Measurements from ENCODE around the gene CLMN. TPM values are rescaled to one million over a fixed set of nuclear protein-coding genes. Genes with fewer than 3 reads are reported as not detected.

The CLMN gene
- total RNA-seq, 1 experiment from 2014 or later = 111 TPM

GRCh38 chr14:95262511-95262891, 57.2 kb downstream of the CLMN start:
- TF ChIP-seq CTCF (IDR thresholded peaks at IDR 0.05; ENCODE audit: unreplicated experiment) = no peak
- Mint-ChIP-seq H3K4me1 (ENCODE audit: low read depth, unreplicated experiment) (peaks cover 36% of the 10 kb centered on the region), H3K36me3 (ENCODE audit: insufficient read depth, unreplicated experiment) (peaks cover 17% of the 10 kb centered on the region), H3K27me3 (ENCODE audit: unreplicated experiment) (no peaks in the 10 kb centered on the region), H3K27ac (ENCODE audit: unreplicated experiment) (peak overlapping the region; percentile 63), H3K4me3 (ENCODE audit: low read depth, unreplicated experiment) (no peak overlapping the region), H3K9me3 (ENCODE audit: low read depth, unreplicated experiment) (no peaks in the 10 kb centered on the region)
- no peak for DNase-seq
- CTCF ChIA-PET = no interaction called here
- BruUV-seq (replicated peaks) = no TSS peak
- intact Hi-C loops (cut with micrococcal nuclease; ENCODE audit: unreplicated experiment) = no loop called here

GRCh38 chr14:95261616-95262510, 57.8 kb downstream of the CLMN start:
- intact Hi-C loops (cut with micrococcal nuclease; ENCODE audit: unreplicated experiment) = no loop called here
- TF ChIP-seq CTCF (IDR thresholded peaks at IDR 0.05; ENCODE audit: unreplicated experiment) = no peak
- peaks cover 31% of the 10 kb centered on the region for H3K4me1 Mint-ChIP-seq (ENCODE audit: low read depth, unreplicated experiment)
- no peak overlapping the region for H3K4me3 Mint-ChIP-seq (ENCODE audit: low read depth, unreplicated experiment)
- no peaks in the 10 kb centered on the region for H3K27me3 Mint-ChIP-seq (ENCODE audit: unreplicated experiment)
- no peak for DNase-seq
- peaks cover 17% of the 10 kb centered on the region for H3K36me3 Mint-ChIP-seq (ENCODE audit: insufficient read depth, unreplicated experiment)
- H3K27ac Mint-ChIP-seq (ENCODE audit: unreplicated experiment) = peak overlapping the region; percentile 28
- CTCF ChIA-PET = no interaction called here
- BruUV-seq (replicated peaks) = no TSS peak
- H3K9me3 Mint-ChIP-seq (ENCODE audit: low read depth, unreplicated experiment) = no peaks in the 10 kb centered on the region

GRCh38 chr14:95260537-95261361, 59.0 kb downstream of the CLMN start:
- DNase-seq = no peak
- H3K4me1 Mint-ChIP-seq (ENCODE audit: low read depth, unreplicated experiment) = peaks cover 31% of the 10 kb centered on the region
- H3K4me3 Mint-ChIP-seq (ENCODE audit: low read depth, unreplicated experiment) = no peak overlapping the region
- H3K36me3 Mint-ChIP-seq (ENCODE audit: insufficient read depth, unreplicated experiment) = peaks cover 17% of the 10 kb centered on the region
- no TSS peak for BruUV-seq (replicated peaks)
- CTCF ChIA-PET = interaction anchor here (0.7 kb wide), 1 partner anchor 32 kb away, joined by 3 read pairs; no protein-coding TSS in a partner anchor
- intact Hi-C loops (cut with micrococcal nuclease; ENCODE audit: unreplicated experiment) = no loop called here
- H3K27ac Mint-ChIP-seq (ENCODE audit: unreplicated experiment) = no peak overlapping the region
- no peaks in the 10 kb centered on the region for H3K27me3 Mint-ChIP-seq (ENCODE audit: unreplicated experiment)
- TF ChIP-seq CTCF (IDR thresholded peaks at IDR 0.05; ENCODE audit: unreplicated experiment) = no peak
- no peaks in the 10 kb centered on the region for H3K9me3 Mint-ChIP-seq (ENCODE audit: low read depth, unreplicated experiment)

- intact Hi-C loops (cut with micrococcal nuclease; ENCODE audit: unreplicated experiment) = no loop called here
- no peak for TF ChIP-seq CTCF (IDR thresholded peaks at IDR 0.05; ENCODE audit: unreplicated experiment)
- H3K27me3 Mint-ChIP-seq (ENCODE audit: unreplicated experiment) = no peaks in the 10 kb centered on the region
- no peaks in the 10 kb centered on the region for H3K9me3 Mint-ChIP-seq (ENCODE audit: low read depth, unreplicated experiment)
- DNase-seq = no peak
- BruUV-seq (replicated peaks) = no TSS peak
- peaks cover 6% of the 10 kb centered on the region for H3K36me3 Mint-ChIP-seq (ENCODE audit: insufficient read depth, unreplicated experiment)
- H3K27ac Mint-ChIP-seq (ENCODE audit: unreplicated experiment) = no peak overlapping the region
- CTCF ChIA-PET = no interaction called here
- H3K4me1 Mint-ChIP-seq (ENCODE audit: low read depth, unreplicated experiment) = peaks cover 28% of the 10 kb centered on the region
- H3K4me3 Mint-ChIP-seq (ENCODE audit: low read depth, unreplicated experiment) = no peak overlapping the region
These were observed 60.7 kb downstream of the CLMN start for GRCh38 chr14:95258754-95259593.

All from Calu3 (cell line).